Osteocyte (in vitro differentiated cells): ENCODE data around the gene HLA-B. TPM values are rescaled to one million over a fixed set of nuclear protein-coding genes. Genes with fewer than 3 reads are reported as not detected.
A peak's percentile ranks its signal among the peaks of the same experiment; 100 is the strongest.
"Not testable (repeated sequence)": the region's sequence is repeated elsewhere in the genome, so short reads cannot be mapped to it uniquely, and the experiment has no call there.

Experiments used
- DNase-seq: peaks from one replicate; pipeline ENCODE4 v3.0.0; 2021; ENCODE audit warnings: mixed read lengths; ENCODE audit not compliant: unreplicated experiment; ENCODE audit errors: extremely low spot score
- H3K27ac Mint-ChIP-seq: one replicate; pipeline ENCODE4 v1.8.0; 2021; ENCODE audit warnings: mild to moderate bottlenecking, mixed read lengths; ENCODE audit not compliant: unreplicated experiment
- H3K27me3 Mint-ChIP-seq: one replicate; pipeline ENCODE4 v1.8.0; 2021; ENCODE audit warnings: mixed read lengths; ENCODE audit not compliant: unreplicated experiment
- H3K36me3 Mint-ChIP-seq: one replicate; pipeline ENCODE4 v1.8.0; 2021; ENCODE audit warnings: mixed read lengths; ENCODE audit not compliant: unreplicated experiment
- H3K4me1 Mint-ChIP-seq: one replicate; pipeline ENCODE4 v1.8.0; 2021; ENCODE audit warnings: mixed read lengths; ENCODE audit not compliant: unreplicated experiment
- H3K4me3 Mint-ChIP-seq: one replicate; pipeline ENCODE4 v1.8.0; 2021; ENCODE audit warnings: mild to moderate bottlenecking, moderate library complexity, mixed read lengths; ENCODE audit not compliant: unreplicated experiment
- H3K9me3 Mint-ChIP-seq: one replicate; pipeline ENCODE4 v1.8.0; 2021; ENCODE audit warnings: mixed read lengths; ENCODE audit not compliant: unreplicated experiment
- CTCF ChIP-seq: fragments of 200-600 bp; sonication (generic); IDR thresholded peaks from 2 replicates; pipeline ENCODE4 v1.5.0; 2021; ENCODE audit warnings: antibody characterized with exemption, mild to moderate bottlenecking, moderate library complexity
- total RNA-seq: library from RNA; stranded (reverse); gene quantifications from 2 replicates; pipeline ENCODE4 v1.2.1, GENCODE V29; 2021

Gene HLA-B
- total RNA-seq, 1 donor from 2014 or later, result 642 TPM

GRCh38 chr6:31401403-31401802 lies 44.4 kb upstream of the HLA-B start:
- Mint-ChIP-seq H3K27ac (peak overlapping the region; percentile 93), H3K27me3 (no peaks in the 10 kb centered on the region), H3K9me3 (peaks cover under 1% of the 10 kb centered on the region), H3K4me1 (peaks cover 63% of the 10 kb centered on the region), H3K36me3 (no peaks in the 10 kb centered on the region), H3K4me3 (peak overlapping the region; percentile 94)
- DNase-seq, result no peak
- TF ChIP-seq CTCF, result no peak

DNA sequence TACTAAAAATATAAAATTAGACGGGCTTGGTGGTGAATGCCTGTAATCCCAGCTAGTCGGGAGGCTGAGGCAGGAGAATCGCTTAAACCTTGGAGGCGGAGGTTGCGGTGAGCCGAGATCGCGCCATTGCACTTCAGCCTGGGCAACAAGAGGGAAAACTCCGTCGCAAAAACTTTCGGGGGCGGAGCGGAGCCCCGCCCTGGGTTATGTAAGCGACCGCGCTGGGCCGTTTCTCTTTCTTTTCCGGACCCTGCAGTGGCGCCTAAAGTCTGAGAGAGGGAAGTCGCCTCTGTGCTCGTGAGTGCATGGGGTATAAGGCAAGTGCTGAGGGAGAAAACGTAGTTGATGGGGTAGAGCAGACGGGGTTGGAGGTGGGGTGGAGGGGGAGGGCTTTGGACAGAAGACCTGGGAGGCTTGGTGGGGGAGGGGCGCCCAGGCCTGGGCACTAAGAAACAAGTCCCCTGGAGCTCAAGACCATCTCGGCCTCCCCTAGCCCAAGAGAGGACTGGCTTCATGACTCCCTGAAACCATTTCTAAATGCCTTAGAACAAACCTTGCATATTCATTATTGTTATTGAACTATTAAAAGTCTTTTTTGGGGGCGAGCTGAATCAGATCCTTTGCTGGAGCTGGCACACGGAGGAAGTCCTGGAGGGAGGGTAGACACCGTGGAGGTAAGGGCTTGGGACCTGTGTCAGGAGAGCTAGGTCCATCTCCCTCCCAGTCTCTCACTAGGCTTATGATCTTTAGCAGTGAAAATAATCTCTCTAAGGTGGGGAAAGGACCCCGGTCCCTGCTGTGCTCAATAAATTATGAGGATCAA lies 43.7 kb upstream of the HLA-B start:
- H3K27ac Mint-ChIP-seq, result peak overlapping the region; percentile 93
- peaks cover 57% of the 10 kb centered on the region for H3K4me1 Mint-ChIP-seq
- no peak for TF ChIP-seq CTCF
- no peaks in the 10 kb centered on the region for H3K27me3 Mint-ChIP-seq
- no peak for DNase-seq
- H3K4me3 Mint-ChIP-seq, result peak overlapping the region; percentile 94
- H3K9me3 Mint-ChIP-seq, result no peaks in the 10 kb centered on the region
- no peaks in the 10 kb centered on the region for H3K36me3 Mint-ChIP-seq

DNA sequence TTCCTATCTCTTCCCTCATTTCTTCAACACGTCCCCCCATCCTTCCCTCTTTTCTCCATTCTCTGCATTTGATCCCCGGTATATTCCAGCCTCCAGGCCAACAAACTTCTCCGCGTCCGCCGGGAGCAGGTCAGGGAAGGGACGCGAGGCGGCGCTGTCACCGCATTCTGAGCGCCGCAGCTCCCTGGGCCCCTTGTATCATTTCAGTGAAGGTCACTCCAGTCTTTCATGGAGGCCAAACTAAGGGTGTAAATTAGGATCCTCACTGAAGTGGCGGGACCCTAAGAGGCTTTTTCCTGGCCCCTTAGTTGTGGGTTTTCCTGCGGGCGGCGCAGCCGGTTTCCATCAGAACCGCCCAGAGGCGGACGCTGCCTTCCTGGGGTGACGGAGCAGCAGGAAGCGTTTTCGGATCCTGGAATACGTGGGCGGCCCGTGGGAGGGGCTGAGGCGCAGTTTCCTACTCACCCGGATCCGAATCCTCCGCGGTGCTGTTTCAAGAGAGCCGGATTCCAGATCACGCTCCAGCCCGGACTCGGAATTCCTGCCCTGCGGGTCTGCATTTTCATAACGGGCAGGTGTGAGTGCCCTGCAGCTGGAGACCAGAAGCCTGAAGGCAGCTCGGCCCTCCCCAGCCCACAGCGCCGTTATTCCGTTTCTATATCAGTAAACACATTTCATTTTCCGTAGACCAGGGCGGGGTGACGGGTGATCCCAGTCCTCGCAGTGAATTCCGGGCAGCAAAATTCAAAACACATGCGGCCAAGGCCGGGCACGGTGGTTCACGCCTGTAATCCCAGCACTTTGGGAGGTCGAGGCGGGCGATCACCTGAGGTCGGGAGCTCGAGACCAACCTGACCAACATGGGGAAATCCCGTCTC lies 42.8 kb upstream of the HLA-B start:
- H3K9me3 Mint-ChIP-seq, result no peaks in the 10 kb centered on the region
- no peaks in the 10 kb centered on the region for H3K27me3 Mint-ChIP-seq
- peak; percentile 95 for DNase-seq
- peak overlapping the region; percentile 94 for H3K4me3 Mint-ChIP-seq
- no peaks in the 10 kb centered on the region for H3K36me3 Mint-ChIP-seq
- peaks cover 52% of the 10 kb centered on the region for H3K4me1 Mint-ChIP-seq
- peak; percentile 94 for TF ChIP-seq CTCF
- H3K27ac Mint-ChIP-seq, result peak overlapping the region; percentile 93

DNA sequence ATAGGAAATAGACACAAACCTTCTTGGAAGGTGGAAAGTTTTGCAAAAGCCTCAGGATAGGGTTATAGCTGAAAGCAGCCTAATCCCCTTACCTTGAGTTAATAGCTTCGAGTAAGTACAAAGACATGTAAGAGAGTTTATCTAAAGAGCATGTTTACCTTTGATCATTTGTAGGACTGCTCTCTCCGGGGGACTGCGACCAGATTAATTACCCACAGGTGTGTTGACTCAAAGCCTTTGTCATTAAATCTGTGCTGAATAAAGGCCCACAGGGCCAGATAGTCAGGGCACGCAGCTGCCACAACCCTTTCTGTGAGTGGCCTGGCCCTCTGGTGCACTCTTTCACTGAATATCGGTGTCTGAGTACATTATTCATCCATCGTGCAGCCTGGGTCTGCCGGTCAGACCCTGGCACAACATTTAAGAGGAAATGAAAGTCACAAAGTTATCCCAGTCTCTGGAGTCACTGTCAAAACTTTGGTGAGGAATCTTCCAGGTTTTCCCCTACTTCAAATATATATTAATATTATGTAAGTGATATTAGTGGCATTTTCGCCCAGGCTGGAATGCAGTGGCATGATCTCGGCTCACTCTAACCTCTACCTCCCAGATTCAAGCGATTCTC lies 41.0 kb upstream of the HLA-B start:
- H3K36me3 Mint-ChIP-seq, result no peaks in the 10 kb centered on the region
- H3K27ac Mint-ChIP-seq, result no peak overlapping the region
- DNase-seq, result no peak
- H3K4me1 Mint-ChIP-seq, result peaks cover 45% of the 10 kb centered on the region
- H3K9me3 Mint-ChIP-seq, result no peaks in the 10 kb centered on the region
- no peak overlapping the region for H3K4me3 Mint-ChIP-seq
- H3K27me3 Mint-ChIP-seq, result no peaks in the 10 kb centered on the region
- no peak for TF ChIP-seq CTCF

- H3K27me3 Mint-ChIP-seq, H3K27ac Mint-ChIP-seq, H3K4me3 Mint-ChIP-seq, H3K36me3 Mint-ChIP-seq, DNase-seq, H3K9me3 Mint-ChIP-seq: not testable (repeated sequence)
- H3K4me1 Mint-ChIP-seq, result peaks cover 36% of the 10 kb centered on the region
These were observed 40.1 kb upstream of the HLA-B start for GRCh38 chr6:31397153-31397499.
